Non-pigmented ciliary epithelial cell (primary cell): ENCODE results near the gene IDH3G.
"Not testable (repeated sequence)": the region's sequence is repeated elsewhere in the genome, so short reads cannot be mapped to it uniquely, and the experiment has no call there.

Source experiments
- DNase-seq: peaks from one replicate; pipeline ENCODE4 v3.0.0-alpha.2; 2010; ENCODE audit warnings: low read depth

IDH3G gene

DNA sequence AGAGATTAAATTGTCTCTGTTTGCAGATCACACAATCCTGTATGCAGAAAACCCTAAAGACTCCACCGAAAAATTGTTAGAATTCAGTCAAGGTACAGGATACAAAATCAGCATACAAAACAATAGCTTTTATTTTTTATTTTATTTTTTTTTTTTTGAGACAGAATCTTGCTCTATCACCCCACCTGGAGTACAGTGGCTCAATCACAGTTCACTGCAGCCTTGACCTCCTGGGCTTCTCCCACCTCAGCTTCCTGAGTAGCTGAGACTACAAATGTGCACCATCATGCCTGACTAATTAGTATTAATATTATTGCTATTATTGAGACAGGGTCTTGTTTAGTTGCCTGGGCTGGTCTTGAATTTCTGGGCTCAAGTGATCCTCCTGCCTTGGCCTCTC lies 39.0 kb downstream of the IDH3G start:
- DNase-seq: no peak

DNA sequence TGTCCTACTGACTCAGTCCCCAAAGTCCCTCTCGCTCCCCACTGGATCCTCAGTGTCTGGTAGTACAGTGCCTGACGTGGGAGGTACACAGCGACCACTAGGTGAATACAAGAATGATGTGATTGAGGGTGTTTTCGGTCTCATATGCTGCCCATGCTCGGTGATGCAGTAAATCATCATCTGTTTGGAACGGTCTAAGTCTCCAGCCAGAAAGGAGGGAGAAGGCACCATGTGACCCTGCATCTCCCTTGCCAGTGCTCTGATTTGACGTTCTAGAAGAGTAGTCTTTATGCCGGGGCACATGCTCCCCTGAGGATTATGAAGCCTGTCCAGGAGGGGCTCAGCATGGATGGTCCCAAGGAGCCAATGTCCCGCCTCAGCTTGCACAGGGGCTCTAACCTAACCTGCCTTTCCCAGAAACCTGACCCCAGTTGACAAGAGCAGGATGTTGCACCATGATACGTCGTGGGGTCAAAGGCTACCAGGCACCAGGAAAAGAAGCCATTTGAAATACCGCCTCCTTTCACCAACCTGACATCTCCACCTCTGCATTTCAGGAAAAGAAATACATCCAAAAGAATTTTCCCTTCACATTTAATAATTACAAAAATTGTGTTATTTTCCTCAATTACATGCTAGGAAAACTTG lies 43.9 kb downstream of the IDH3G start:
- no peak for DNase-seq

DNA sequence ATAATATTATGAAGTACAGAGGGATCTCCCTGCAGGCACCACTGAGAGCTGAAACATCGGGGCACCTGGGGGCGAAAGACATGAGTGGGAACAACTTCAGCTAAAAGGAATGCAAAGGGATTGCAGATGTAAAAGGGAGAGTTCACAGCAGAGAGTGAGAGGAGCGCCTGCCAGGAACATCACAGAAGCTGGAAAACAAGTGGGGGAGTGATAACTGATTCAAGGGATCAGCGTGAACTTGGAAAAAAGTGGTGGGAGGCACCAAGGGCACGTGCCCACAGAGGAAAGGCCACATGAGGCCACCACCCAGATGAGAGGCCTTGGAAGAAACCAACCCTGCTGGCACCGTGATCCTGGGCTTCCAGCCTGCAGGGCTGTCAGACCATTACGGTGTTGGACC lies 45.2 kb downstream of the IDH3G start:
- not testable (repeated sequence) for DNase-seq

DNA sequence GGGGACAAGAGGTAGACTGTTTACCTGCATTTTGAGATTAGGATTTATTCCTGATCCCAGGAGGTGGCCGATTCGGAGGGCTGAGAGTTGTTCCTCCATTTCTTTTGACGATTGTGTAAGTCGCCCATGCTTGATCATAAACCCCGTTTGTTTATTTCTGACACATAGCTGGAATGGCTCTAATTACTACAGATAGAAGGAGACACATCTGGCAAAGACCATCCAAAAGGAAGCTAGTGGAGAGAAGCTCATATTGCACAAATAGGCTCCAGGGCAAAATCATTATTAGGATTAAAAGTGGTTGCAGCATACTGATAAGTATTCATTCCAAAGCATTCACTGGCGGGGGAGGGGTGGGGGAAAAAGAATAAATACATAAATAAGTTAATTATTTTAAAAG lies 47.2 kb downstream of the IDH3G start:
- DNase-seq: not testable (repeated sequence)

DNA sequence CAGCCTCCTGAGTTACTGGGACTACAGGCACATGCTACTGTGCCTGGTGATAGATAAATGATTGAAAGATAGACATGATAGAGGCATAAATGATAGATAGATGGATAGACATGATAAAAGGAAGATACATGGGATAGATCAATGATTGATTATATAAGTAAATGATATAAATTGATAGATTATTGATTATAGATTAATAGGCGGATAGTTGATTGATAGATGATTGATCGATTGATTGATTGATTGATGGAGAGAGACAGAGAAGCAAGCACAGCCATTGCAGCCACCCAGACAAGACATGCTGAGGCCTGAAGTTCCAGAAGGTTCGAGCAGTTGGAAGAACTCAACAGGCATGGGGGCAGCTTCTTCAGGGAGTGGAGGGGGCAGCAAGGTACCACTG lies 47.8 kb downstream of the IDH3G start:
- no peak for DNase-seq

DNA sequence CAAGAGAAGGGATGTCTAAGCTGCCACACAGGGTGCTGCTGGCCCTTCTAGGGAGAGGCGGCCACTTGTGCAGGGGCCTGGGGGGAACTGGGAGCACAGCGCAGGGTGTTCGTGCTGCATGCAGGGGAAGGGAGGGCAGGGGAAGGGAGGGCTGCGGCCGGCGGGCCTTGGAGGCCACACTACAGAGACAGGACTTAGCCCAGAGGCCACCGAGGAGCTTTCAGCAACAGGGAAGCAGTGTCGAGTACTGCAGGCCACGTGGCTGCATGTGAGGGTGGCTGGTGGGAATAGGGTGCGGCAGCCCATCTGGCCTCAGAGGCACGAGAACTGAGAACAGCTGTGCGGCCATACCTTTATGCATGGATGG lies 49.1 kb downstream of the IDH3G start:
- DNase-seq: not testable (repeated sequence)

DNA sequence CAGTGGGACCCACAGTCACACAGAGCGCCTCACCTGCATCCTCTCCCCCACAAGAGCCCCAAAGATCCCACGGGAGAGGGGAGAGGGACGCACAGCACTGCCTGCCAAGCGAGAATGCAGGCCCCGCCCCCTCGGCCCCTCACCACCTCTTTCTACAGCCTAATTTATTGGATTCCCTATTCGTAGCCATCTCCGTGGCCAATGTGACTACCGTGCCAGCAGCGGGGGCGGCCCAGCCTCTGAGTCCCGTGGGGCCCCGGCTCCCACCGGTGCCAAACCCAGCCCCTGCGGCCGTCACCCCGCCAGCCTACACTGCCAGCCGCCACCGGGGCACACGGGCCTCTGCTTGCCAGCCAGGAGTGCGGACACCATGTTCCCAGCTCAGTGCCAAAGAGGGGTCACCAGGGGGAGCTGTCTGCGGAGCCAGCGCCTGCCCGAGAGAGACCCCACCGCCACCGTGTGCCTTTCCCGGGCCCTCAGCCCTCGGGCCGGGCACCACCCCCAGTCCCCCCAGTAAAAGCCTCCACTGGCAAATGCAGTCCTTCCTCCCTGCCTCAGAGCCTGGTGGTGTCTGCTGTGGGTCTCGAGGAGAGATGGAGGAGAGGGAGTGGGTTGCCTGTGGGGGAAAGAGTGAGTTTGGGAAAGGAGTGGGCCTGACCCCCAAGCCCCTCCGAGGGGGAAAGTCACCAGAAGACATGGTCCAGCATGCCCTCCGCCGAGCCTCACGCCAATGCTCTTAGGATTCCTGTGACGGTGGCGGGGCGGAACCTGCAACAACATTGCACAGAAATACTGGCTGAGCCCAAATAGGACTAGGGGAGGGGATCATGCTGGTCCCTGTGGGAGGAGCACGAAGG lies 49.7 kb downstream of the IDH3G start:
- no peak for DNase-seq

DNA sequence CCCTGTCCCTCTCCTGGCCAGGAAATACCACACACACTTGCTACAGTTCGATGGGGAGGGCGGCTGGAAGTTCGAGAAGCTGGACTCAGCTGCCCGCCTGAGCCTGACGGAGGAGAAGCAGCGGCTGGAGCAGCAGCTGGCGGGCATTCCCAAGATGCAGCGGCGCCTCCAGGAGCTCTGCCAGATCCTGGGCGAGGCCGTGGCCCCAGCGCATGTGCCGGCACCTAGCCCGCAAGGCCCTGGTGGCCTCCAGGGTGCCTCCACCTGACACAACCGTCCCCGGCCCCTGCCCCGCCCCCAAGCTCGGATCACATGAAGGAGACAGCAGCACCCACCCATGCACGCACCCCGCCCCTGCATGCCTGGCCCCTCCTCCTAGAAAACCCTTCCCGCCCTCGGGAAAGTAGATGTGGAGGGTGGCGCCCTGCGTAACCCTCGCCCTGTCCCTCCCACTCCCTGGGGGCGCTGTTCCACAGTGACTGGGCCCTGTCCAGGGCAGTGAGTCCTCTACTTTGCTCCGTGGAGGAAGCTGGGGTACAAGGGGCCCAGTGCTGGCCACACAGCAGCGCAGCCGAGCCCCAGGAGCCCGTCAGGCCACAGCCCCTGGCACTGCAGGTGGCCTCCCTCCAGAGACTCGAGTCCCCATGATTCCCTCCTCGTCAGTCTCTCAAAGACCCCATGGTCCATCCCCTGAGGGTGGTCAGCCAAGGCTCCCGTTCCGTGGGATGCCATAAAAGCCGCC lies 50.5 kb downstream of the IDH3G start:
- not testable (repeated sequence) for DNase-seq

DNA sequence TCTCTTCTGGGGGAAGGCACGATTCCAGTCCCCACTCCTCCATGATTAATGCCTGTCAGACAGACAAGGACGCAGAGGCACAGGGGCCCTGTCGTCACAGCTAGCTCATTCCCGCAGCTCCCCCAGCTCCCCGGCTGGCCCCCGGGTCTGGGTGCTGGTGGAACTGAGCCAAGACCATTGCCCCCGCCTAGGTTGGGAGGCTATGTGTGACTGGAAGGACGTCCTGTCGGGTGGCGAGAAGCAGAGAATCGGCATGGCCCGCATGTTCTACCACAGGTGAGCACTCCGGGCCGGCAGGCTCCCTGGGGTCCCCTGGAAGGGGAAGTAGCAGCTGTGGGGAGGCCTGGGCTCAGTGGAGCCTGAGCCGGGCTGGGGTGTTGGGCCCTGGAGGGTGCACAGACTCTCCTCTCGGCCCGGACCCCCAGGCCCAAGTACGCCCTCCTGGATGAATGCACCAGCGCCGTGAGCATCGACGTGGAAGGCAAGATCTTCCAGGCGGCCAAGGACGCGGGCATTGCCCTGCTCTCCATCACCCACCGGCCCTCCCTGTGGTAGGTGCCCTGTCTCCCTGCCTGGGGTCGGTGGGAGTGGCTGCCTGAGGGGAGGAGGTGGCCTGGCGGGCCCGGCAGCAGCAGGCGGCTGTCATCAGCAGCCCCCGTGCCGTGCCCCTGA lies 51.2 kb downstream of the IDH3G start:
- DNase-seq: not testable (repeated sequence)

DNA sequence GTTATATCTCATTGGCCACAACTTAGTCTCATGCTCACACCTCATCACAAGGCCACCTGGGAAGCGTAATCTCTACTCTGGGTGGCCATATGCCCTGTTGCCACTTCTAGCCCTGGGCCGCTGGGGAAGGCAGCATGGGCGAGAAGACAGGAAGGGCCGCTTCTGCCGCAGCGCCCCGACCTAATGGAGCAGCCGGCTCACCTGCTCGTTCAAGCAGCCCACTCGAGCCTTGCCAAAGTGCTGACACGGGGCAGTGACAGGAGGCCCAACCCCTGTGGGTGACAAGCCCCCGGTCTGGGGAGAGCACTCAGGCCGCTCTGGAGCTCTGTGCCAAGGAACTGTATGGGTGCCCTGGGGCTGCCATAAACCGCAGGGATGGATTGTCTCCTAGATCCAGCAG lies 52.1 kb downstream of the IDH3G start:
- not testable (repeated sequence) for DNase-seq

DNA sequence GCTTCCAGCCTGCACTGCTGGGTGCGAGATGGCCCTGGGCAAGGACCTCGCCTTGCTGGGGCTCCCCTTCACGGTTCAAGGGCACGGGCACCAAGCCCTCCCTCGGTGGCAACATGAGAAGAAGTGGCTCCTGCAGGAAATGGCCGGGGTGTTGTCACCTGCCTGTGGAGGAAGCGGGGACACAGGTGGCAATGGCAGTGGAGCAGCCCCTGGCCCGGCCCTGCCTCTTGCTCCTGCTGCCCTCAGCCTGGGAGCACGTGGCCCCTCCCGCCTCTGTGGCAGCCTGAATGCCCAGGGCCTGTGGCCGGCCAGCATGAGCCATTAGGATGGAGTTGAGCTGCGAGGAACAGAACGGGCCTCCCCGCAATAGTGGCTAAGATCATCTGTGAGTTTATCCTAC lies 52.7 kb downstream of the IDH3G start:
- no peak for DNase-seq

DNA sequence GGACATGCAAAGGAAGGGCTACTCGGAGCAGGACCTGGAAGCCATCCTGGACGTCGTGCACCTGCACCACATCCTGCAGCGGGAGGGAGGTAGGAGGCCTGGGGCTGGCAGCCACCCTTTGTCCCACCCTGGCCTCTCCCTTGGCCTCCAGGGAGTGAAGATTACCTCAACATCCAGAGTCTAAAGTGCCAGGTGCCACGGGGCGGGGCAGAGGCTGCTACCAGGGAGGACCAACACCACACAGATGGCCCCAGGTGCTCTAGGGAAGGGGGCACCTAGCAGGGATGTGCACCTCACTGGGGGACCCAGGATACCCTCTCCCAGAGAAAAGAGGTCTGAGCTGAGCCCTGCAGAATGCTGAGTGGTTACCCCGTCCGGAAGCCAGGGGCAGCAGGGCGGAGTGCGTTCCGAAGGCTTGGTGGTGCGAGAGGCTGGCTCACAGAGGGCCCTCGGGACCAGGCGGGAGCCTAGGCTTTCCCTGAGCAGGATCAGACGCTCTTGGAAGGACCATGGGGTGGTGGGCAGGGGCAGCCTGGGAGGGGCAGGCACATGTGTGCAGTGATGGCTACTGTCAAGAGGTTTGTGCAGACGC lies 53.4 kb downstream of the IDH3G start:
- no peak for DNase-seq

DNA sequence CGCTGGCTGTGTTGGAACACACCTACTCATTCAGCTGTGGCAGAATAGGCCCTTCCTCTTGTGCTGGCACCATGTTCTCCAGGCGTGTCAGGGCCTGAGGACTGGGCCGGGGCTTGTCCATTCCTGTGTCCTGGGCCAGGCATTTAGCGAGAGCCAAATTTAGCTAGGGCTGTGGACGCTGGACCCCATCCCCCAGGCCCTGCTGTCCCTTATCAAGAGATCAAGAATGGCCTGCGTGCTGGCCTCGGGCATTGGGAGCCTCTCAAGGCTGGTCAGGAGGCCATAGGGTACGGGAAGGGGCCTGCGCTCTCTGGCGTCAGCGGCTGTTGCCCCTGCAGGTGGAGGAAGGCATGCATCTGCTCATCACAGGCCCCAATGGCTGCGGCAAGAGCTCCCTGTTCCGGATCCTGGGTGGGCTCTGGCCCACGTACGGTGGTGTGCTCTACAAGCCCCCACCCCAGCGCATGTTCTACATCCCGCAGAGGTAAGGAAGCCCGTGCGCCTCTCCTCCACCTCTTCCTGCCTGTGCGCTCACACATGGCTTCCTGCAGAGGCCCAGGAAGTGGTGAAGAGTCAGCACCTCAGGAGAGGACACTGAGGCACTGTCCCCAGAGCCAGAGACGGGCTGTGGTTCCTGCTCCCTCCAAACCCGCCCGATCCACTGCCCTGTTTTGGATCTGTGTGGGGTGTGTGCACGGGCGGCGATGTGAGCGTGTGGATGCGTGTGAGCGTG lies 54.3 kb downstream of the IDH3G start:
- DNase-seq: no peak

DNA sequence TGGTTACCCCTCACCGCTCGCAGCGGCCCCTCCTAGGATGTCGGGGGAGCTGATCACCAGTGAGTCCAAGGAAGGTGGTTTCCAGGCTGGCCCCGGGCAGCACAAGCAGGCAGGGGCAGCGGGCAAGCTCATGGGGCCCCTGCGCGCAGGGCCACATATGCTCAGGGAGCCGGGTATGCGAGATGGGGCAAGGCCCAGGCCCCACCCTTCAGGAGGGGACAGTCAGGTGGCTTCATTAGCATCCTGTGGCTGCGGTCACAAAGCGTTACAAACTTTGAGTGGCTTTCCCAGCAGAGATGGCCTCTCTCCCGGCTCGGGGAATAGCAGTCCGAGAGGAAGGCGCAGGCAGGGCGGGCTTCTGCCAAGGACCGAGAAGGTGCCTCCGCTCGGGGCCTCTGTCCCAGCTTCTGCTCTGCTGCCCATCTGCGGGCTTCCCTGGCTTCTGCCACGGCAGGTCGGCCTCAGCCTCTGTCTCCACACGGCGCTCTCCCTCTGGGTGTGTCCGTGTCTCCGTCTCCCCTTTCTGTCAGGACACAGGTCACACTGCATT lies 56.0 kb downstream of the IDH3G start:
- no peak for DNase-seq

DNA sequence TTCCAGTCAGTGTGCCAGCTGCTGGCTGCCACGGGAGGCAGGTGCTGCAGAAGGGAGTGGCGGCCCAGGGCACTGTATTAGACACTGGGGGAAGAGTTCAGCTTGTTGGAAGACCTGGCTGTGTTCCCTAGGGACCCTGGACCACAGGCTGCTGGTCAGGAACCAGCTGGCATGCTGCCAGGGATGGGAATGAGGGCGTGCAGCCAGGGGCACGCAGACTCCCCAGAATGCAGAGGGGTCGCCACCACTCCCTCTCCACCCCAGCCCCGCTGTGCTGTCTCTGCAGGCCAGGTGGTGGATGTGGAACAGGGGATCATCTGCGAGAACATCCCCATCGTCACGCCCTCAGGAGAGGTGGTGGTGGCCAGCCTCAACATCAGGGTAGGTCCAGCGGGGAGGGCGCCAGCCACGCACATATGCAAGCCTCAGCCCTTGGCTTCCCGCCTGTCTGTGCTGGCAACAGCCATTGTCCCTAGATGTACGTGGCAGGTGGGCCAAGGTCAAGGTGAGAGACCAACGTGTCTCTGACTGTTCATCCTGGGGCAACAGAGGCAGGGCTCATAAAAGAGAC lies 57.2 kb downstream of the IDH3G start:
- DNase-seq: no peak

DNA sequence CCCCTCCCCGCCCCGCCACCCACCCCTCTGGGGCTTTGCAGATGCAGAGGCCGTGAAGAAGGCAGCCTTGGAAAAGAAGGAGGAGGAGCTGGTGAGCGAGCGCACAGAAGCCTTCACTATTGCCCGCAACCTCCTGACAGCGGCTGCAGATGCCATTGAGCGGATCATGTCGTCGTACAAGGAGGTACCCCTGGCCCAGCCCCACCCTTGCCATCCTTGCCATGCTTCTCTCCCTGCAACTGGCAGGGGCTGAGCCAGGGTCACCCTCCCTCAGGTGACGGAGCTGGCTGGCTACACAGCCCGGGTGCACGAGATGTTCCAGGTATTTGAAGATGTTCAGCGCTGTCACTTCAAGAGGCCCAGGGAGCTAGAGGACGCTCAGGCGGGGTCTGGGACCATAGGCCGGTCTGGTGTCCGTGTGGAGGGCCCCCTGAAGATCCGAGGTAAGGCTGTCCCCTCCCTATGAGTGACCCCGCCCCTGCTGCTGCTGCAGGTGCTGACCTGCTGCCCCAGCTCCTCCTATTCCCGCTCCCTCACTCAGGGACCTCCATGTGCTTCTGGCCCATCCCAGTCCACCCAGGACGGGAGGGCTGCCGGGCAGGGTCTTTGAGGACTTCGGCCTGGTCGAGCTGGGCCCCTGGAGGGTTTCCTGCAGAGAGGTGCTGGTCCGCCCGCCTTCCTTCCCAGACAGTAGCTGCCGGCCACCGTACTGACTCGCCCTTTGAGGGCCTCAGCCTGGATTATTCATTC lies 57.9 kb downstream of the IDH3G start:
- DNase-seq: no peak
